HTR-8/SVneo (cell line): ENCODE data around the gene CMTR2.

Source experiments
- DNase-seq: peaks from one replicate; pipeline ENCODE4 v3.0.0; 2011; ENCODE audit warnings: low spot score, mixed read lengths; ENCODE audit not compliant: insufficient read length
- FAIRE-seq: peaks from 2 replicates; lab custom pipeline; 2011; peaks lifted over from hg19 to GRCh38; lab: Jason Lieb, UNC

The CMTR2 gene

GRCh38 chr16:71282943-71283342 lies 6.3 kb downstream of the CMTR2 start:
- FAIRE-seq = peak; percentile 57
- no peak for DNase-seq

- DNase-seq = no peak
- FAIRE-seq = peak; percentile 38
Observed at GRCh38 chr16:71276589-71277334, 12.4 kb downstream of the CMTR2 start.

- DNase-seq (no peak), FAIRE-seq (no peak)
Observed at GRCh38 chr16:71273384-71273783, 15.8 kb downstream of the CMTR2 start.

- FAIRE-seq (no peak), DNase-seq (no peak)
Observed at GRCh38 chr16:71264299-71264698, 24.9 kb downstream of the CMTR2 start.

- DNase-seq (no peak), FAIRE-seq (no peak)
Observed at GRCh38 chr16:71263582-71263981, 25.6 kb downstream of the CMTR2 start.

GRCh38 chr16:71262391-71262790 lies 26.8 kb downstream of the CMTR2 start:
- no peak for FAIRE-seq
- DNase-seq = no peak

- FAIRE-seq (no peak), DNase-seq (no peak)
Observed at GRCh38 chr16:71260995-71261394, 28.2 kb downstream of the CMTR2 start.

GRCh38 chr16:71259086-71259485 lies 30.1 kb downstream of the CMTR2 start:
- FAIRE-seq (no peak), DNase-seq (no peak)

GRCh38 chr16:71258372-71258771 lies 30.8 kb downstream of the CMTR2 start:
- DNase-seq = no peak
- FAIRE-seq = no peak

GRCh38 chr16:71257768-71258167 lies 31.4 kb downstream of the CMTR2 start:
- FAIRE-seq = no peak
- no peak for DNase-seq

- FAIRE-seq (no peak), DNase-seq (no peak)
Observed at GRCh38 chr16:71255721-71256120, 33.5 kb downstream of the CMTR2 start.

- no peak for FAIRE-seq
- no peak for DNase-seq
Observed at GRCh38 chr16:71254832-71255525, 34.2 kb downstream of the CMTR2 start.

- FAIRE-seq = no peak
- no peak for DNase-seq
Observed at GRCh38 chr16:71250461-71251235, 38.6 kb downstream of the CMTR2 start.

- DNase-seq = no peak
- peak; percentile 77 for FAIRE-seq
Observed at GRCh38 chr16:71249399-71249798, 39.8 kb downstream of the CMTR2 start.

- FAIRE-seq (no peak), DNase-seq (no peak)
Observed at GRCh38 chr16:71247478-71247877, 41.7 kb downstream of the CMTR2 start.

- no peak for DNase-seq
- FAIRE-seq = no peak
Observed at GRCh38 chr16:71246309-71246708, 42.9 kb downstream of the CMTR2 start.

- no peak for DNase-seq
- no peak for FAIRE-seq
Observed at GRCh38 chr16:71244521-71244920, 44.7 kb downstream of the CMTR2 start.

GRCh38 chr16:71242601-71243000 lies 46.6 kb downstream of the CMTR2 start:
- no peak for DNase-seq
- no peak for FAIRE-seq

GRCh38 chr16:71242036-71242435 lies 47.2 kb downstream of the CMTR2 start:
- DNase-seq = no peak
- no peak for FAIRE-seq
